Tongue (tissue), 2 donors: Measurements from ENCODE around the gene SMIM38. TPM values are rescaled to one million over a fixed set of nuclear protein-coding genes. Genes with fewer than 3 reads are reported as not detected.
A peak's percentile ranks its signal among the peaks of the same experiment; 100 is the strongest.

ENCODE experiments used
- DNase-seq: peaks from one replicate; pipeline ENCODE4 v3.0.0-alpha.2; 2015
- total RNA-seq: library from RNA; depleted of rRNA; stranded (reverse); fragments of >200 nt; gene quantifications from one replicate; pipeline ENCODE4 v1.2.3, GENCODE V29; 2014

Gene SMIM38
- 0.51 TPM for total RNA-seq

- DNase-seq: no peak
Observed at GRCh38 chr11:69155302-69156234, at the start of gene SMIM38. TSS of gene SMIM38 (plus strand) at chr11:69155935. CDS start at chr11:69157847, 1,912 bp downstream.

GRCh38 chr11:69106031-69106811 is 49.5 kb upstream of the SMIM38 start:
- DNase-seq: no peak

- no peak for DNase-seq
Observed at GRCh38 chr11:69107413-69107812, 48.3 kb upstream of the SMIM38 start.

- no peak for DNase-seq
Observed at GRCh38 chr11:69108030-69108429, 47.7 kb upstream of the SMIM38 start.

- DNase-seq: no peak
Observed at GRCh38 chr11:69108559-69108958, 47.2 kb upstream of the SMIM38 start.

- DNase-seq: no peak
Observed at GRCh38 chr11:69109101-69109500, 46.6 kb upstream of the SMIM38 start.

- no peak for DNase-seq
Observed at GRCh38 chr11:69110451-69110850, 45.3 kb upstream of the SMIM38 start.

GRCh38 chr11:69111624-69112542 is 43.9 kb upstream of the SMIM38 start:
- no peak for DNase-seq

- no peak for DNase-seq
Observed at GRCh38 chr11:69113226-69113625, 42.5 kb upstream of the SMIM38 start.

- DNase-seq: no peak
Observed at GRCh38 chr11:69113646-69114340, 41.9 kb upstream of the SMIM38 start.

GRCh38 chr11:69114362-69114761 is 41.4 kb upstream of the SMIM38 start:
- no peak for DNase-seq

- DNase-seq: no peak
Observed at GRCh38 chr11:69114811-69115523, 40.8 kb upstream of the SMIM38 start.

- peak; percentile 66 for DNase-seq
Observed at GRCh38 chr11:69115586-69116560, 39.9 kb upstream of the SMIM38 start.

GRCh38 chr11:69116671-69117070 is 39.1 kb upstream of the SMIM38 start:
- no peak for DNase-seq

GRCh38 chr11:69119190-69119589 is 36.5 kb upstream of the SMIM38 start:
- no peak for DNase-seq

- DNase-seq: no peak
Observed at GRCh38 chr11:69120096-69120875, 35.4 kb upstream of the SMIM38 start.

- DNase-seq: no peak
Observed at GRCh38 chr11:69121021-69121420, 34.7 kb upstream of the SMIM38 start.

GRCh38 chr11:69121621-69122325 is 34.0 kb upstream of the SMIM38 start:
- no peak for DNase-seq
